IMR-90 (cell line): ENCODE measurements around the gene IRAK1BP1. TPM values are rescaled to one million over a fixed set of nuclear protein-coding genes. Genes with fewer than 3 reads are reported as not detected.
A peak's percentile ranks its signal among the peaks of the same experiment; 100 is the strongest.

Experiments used
- ATAC-seq: fragments of 200-7000 bp; cut with Tn5 transposase; 2 replicates; pipeline ENCODE4 v1.9.1; 2020; ENCODE audit warnings: low read depth, mild to moderate bottlenecking, moderate library complexity
- BruUV-seq: library from RNA; stranded (reverse); fragments of 400-500 nt; replicated peaks from 2 replicates; lab custom pipeline; 2021; lab: Mats Ljungman, UMichigan
- CTCF ChIA-PET: fragments of 300-600 bp; formaldehyde crosslinking; extraction: SDS; loops from one replicate; lab custom pipeline; 2021; ENCODE audit warnings: antibody characterized with exemption; lab: Yijun Ruan, JAX
- POLR2A ChIA-PET: fragments of 300-600 bp; sonication (Branson Sonifier 250); formaldehyde crosslinking; loops from one replicate; lab custom pipeline; 2022; ENCODE audit warnings: antibody characterized with exemption; ENCODE audit not compliant: unreplicated experiment; lab: Charles Lee
- DNase-seq: peaks from one replicate; pipeline ENCODE4 v3.0.0; 2013
- H2AFZ ChIP-seq: replicated peaks from 2 replicates; pipeline ENCODE3; 2013; ENCODE audit warnings: low read length, mild to moderate bottlenecking; ENCODE audit not compliant: poor library complexity
- H2AK5ac ChIP-seq: 2 replicates; pipeline ENCODE4 v1.6.1; 2013; ENCODE audit warnings: low read depth, low read length, inconsistent platforms
- H2AK9ac ChIP-seq: replicated peaks from 2 replicates; pipeline ENCODE3; 2013; ENCODE audit warnings: mild to moderate bottlenecking, low read depth, low read length, moderate library complexity; ENCODE audit not compliant: poor library complexity
- H2BK120ac ChIP-seq: 2 replicates; pipeline ENCODE4 v1.6.1; 2013; ENCODE audit warnings: low read depth, low read length, inconsistent platforms
- H2BK15ac ChIP-seq: 3 replicates; pipeline ENCODE4 v1.6.1; 2013; ENCODE audit warnings: low read depth, low read length, inconsistent platforms
- H2BK20ac ChIP-seq: 2 replicates; pipeline ENCODE4 v1.6.1; 2013; ENCODE audit warnings: low read depth, mild to moderate bottlenecking, inconsistent platforms, low read length, moderate library complexity
- H2BK5ac ChIP-seq: 2 replicates; pipeline ENCODE4 v1.6.1; 2013; ENCODE audit warnings: mild to moderate bottlenecking, low read depth, low read length, inconsistent platforms; ENCODE audit not compliant: poor library complexity, severe bottlenecking
- H3K14ac ChIP-seq: replicated peaks from 2 replicates; pipeline ENCODE4 v1.6.1; 2013; ENCODE audit warnings: low read depth, low read length, inconsistent platforms
- H3K18ac ChIP-seq: 2 replicates; pipeline ENCODE4 v1.6.1; 2013; ENCODE audit warnings: low read depth, low read length, control low read depth
- H3K23ac ChIP-seq: 2 replicates; pipeline ENCODE4 v1.6.1; 2013; ENCODE audit warnings: low read depth, low read length, inconsistent platforms
- H3K27ac ChIP-seq: 2 replicates; pipeline ENCODE4 v1.5.1; 2013; ENCODE audit warnings: mild to moderate bottlenecking, control low read depth, low read length; ENCODE audit not compliant: insufficient read depth
- H3K27me3 ChIP-seq: 2 replicates; pipeline ENCODE4 v1.6.1; 2013; ENCODE audit warnings: low read length; ENCODE audit not compliant: control insufficient read depth, insufficient read depth
- H3K36me3 ChIP-seq: 2 replicates; pipeline ENCODE4 v1.6.1; 2013; ENCODE audit warnings: low read length, mixed read lengths; ENCODE audit not compliant: control insufficient read depth, insufficient read depth
- H3K4ac ChIP-seq: 2 replicates; pipeline ENCODE4 v1.6.1; 2013; ENCODE audit warnings: low read depth, low read length, inconsistent platforms
- H3K4me1 ChIP-seq: 2 replicates; pipeline ENCODE4 v1.6.1; 2013; ENCODE audit warnings: low read length, mixed read lengths; ENCODE audit not compliant: control insufficient read depth, insufficient read depth
- H3K4me2 ChIP-seq: 2 replicates; pipeline ENCODE4 v1.6.1; 2013; ENCODE audit warnings: low read depth, mild to moderate bottlenecking, control low read depth, low read length, moderate library complexity
- H3K4me3 ChIP-seq: 2 replicates; pipeline ENCODE4 v1.5.1; 2013; ENCODE audit warnings: low read depth, mild to moderate bottlenecking, control low read depth, low read length, moderate library complexity; ENCODE audit not compliant: insufficient read depth
- H3K56ac ChIP-seq: 2 replicates; pipeline ENCODE4 v1.6.1; 2013; ENCODE audit warnings: low read length, inconsistent platforms; ENCODE audit not compliant: insufficient read depth; ENCODE audit errors: extremely low read depth
- H3K79me1 ChIP-seq, 2 experiments: 2 replicates each; pipeline ENCODE4 v1.6.1; 2013; ENCODE audit warnings: low read length in 2 of 2, inconsistent platforms in 1 of 2, low read depth in 1 of 2
- H3K9ac ChIP-seq: 2 replicates; pipeline ENCODE4 v1.6.1; 2013; ENCODE audit warnings: low read depth, low read length, control low read depth
- H3K9me1 ChIP-seq: 2 replicates; pipeline ENCODE4 v1.6.1; 2013; ENCODE audit warnings: low read length, inconsistent platforms; ENCODE audit not compliant: insufficient read depth
- H3K9me3 ChIP-seq: 2 replicates; pipeline ENCODE4 v1.6.1; 2013; ENCODE audit warnings: low read length; ENCODE audit not compliant: control insufficient read depth, insufficient read depth
- H4K20me1 ChIP-seq: 2 replicates; pipeline ENCODE4 v1.6.1; 2013; ENCODE audit warnings: low read length, inconsistent platforms; ENCODE audit not compliant: insufficient read depth
- H4K5ac ChIP-seq: 2 replicates; pipeline ENCODE4 v1.6.1; 2013; ENCODE audit warnings: mild to moderate bottlenecking, low read depth, low read length, control low read depth
- H4K8ac ChIP-seq, 2 experiments: 2 replicates each; pipeline ENCODE4 v1.6.1; 2013; ENCODE audit warnings: low read depth in 2 of 2, low read length in 2 of 2, control low read depth in 1 of 2, inconsistent platforms in 1 of 2
- H4K91ac ChIP-seq: 2 replicates; pipeline ENCODE4 v1.6.1; 2013; ENCODE audit warnings: low read depth, low read length, inconsistent platforms; ENCODE audit not compliant: insufficient read depth
- RAD21 ChIP-seq: IDR thresholded peaks from 2 replicates; pipeline ENCODE4 v1.6.1; 2012; ENCODE audit warnings: low read length, improper control_type of control experiment
- RCOR1 ChIP-seq: IDR thresholded peaks from 2 replicates; pipeline ENCODE4 v1.6.1; 2012; ENCODE audit warnings: mild to moderate bottlenecking, low read length, improper control_type of control experiment; ENCODE audit not compliant: insufficient replicate concordance
- SMC3 ChIP-seq: fragments of 150-350 bp; IDR thresholded peaks from 2 replicates; pipeline ENCODE4 v1.6.1; 2016; ENCODE audit warnings: low read depth, mild to moderate bottlenecking, antibody characterized with exemption, low read length, moderate library complexity
- dilution Hi-C: fragments of 300-500 bp; cut with HindIII; formaldehyde crosslinking; loops from one replicate; pipeline ENCODE4 v1.14.3; 2018; ENCODE audit warnings: low sequenced_read_pairs; ENCODE audit not compliant: unreplicated experiment
- in situ Hi-C: fragments of 300-500 bp; cut with MboI; formaldehyde crosslinking; loops from 3 replicates; pipeline ENCODE4 v1.14.3; 2019; ENCODE audit warnings: low sequenced_read_pairs, inconsistent platforms, mixed read lengths
- intact Hi-C: fragments of 100-400 bp; cut with micrococcal nuclease; formaldehyde crosslinking; loops from 2 replicates; pipeline ENCODE4 v1.10.0; 2022
- polyA plus RNA-seq, 3 experiments: library from polyadenylated mRNA; depleted of rRNA; stranded (reverse); fragments of >200 nt; gene quantifications; 2 replicates each; pipeline ENCODE4 v1.2.3, GENCODE V29; 2012; ENCODE audit warnings: low replicate concordance in 1 of 3
- total RNA-seq: library from RNA; depleted of rRNA; stranded (reverse); fragments of >200 nt; gene quantifications from 2 replicates; pipeline ENCODE4 v1.2.3, GENCODE V29; 2012
- TF ChIP-seq, protein P1 (sequence below): conservative IDR thresholded peaks from 2 replicates; pipeline ENCODE4 v1.5.1; 2012; ENCODE audit warnings: mild to moderate bottlenecking, low read depth, low read length, improper control_type of control experiment

Gene IRAK1BP1
- total and polyA plus RNA-seq, 2 of the 4 experiments (the other 2 are of a cell fraction) = 0.94 to 2.2 TPM

DNA sequence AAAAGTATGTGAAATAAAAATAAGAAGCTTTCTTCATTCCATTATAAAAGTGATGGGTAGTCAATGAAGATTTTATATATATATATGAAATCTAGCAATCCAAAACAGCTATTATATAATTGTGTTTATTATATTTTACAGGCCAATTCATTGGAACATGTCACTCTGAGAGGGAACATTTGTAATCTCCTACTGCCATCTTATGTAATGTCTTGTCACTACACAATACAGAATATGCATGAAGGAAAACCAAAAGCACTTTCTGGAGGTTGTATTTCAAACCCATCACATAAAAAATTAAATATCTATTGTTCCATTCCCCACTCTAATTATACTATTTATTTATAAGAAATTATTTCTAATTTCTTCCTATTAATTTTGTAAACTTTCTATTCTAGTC, 31.5 kb upstream of the IRAK1BP1 start:
- no peak overlapping the region for H2BK120ac ChIP-seq
- dilution Hi-C loops = no loop called here
- no peak overlapping the region for H3K4ac ChIP-seq
- DNase-seq (peak; percentile 4), ATAC-seq (no peak)
- no peaks in the 10 kb centered on the region for H4K20me1 ChIP-seq
- H3K23ac ChIP-seq = no peak overlapping the region
- H4K5ac ChIP-seq = no peak overlapping the region
- H3K9me1 ChIP-seq = no peaks in the 10 kb centered on the region
- H2AK5ac ChIP-seq = no peak overlapping the region
- H3K9ac ChIP-seq = no peak overlapping the region
- BruUV-seq = no TSS peak
- H3K56ac ChIP-seq = no peak overlapping the region
- no peaks in the 10 kb centered on the region for H3K36me3 ChIP-seq
- H3K4me2 ChIP-seq = no peak overlapping the region
- H2BK5ac ChIP-seq = no peak overlapping the region
- no peak overlapping the region for H2BK15ac ChIP-seq
- H2AFZ ChIP-seq = no peak overlapping the region
- H3K4me1 ChIP-seq = no peaks in the 10 kb centered on the region
- ChIA-PET CTCF (no interaction called here), POLR2A (no interaction called here)
- intact Hi-C loops = loop anchor here (10.0 kb wide), 1 partner anchor 629 kb away; no protein-coding TSS in a partner anchor
- TF ChIP-seq, protein P1, sequence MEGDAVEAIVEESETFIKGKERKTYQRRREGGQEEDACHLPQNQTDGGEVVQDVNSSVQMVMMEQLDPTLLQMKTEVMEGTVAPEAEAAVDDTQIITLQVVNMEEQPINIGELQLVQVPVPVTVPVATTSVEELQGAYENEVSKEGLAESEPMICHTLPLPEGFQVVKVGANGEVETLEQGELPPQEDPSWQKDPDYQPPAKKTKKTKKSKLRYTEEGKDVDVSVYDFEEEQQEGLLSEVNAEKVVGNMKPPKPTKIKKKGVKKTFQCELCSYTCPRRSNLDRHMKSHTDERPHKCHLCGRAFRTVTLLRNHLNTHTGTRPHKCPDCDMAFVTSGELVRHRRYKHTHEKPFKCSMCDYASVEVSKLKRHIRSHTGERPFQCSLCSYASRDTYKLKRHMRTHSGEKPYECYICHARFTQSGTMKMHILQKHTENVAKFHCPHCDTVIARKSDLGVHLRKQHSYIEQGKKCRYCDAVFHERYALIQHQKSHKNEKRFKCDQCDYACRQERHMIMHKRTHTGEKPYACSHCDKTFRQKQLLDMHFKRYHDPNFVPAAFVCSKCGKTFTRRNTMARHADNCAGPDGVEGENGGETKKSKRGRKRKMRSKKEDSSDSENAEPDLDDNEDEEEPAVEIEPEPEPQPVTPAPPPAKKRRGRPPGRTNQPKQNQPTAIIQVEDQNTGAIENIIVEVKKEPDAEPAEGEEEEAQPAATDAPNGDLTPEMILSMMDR = peak; percentile 31
- TF ChIP-seq RAD21 (peak; percentile 45), SMC3 (peak; percentile 37; the same call in 1 of the 2 replicates), RCOR1 (no peak)
- no peak overlapping the region for H3K4me3 ChIP-seq
- no peak overlapping the region for H4K91ac ChIP-seq
- no peak overlapping the region for H4K8ac ChIP-seq
- H3K9me3 ChIP-seq = no peaks in the 10 kb centered on the region
- no peak overlapping the region for H2AK9ac ChIP-seq
- H3K27me3 ChIP-seq = no peaks in the 10 kb centered on the region
- H2BK20ac ChIP-seq = no peak overlapping the region
- H3K18ac ChIP-seq = no peak overlapping the region
- no peak overlapping the region for H3K14ac ChIP-seq
- no peak overlapping the region for H3K27ac ChIP-seq
- in situ Hi-C loops = no loop called here
- no peaks in the 10 kb centered on the region for H3K79me1 ChIP-seq
